ENCODE measurements around the gene KBTBD8.

GRCh38 chr3:66956742-66957141, 41.4 kb upstream of the KBTBD8 start:
- TF ChIP-seq ZFP3 (CRISPR knock-in tag; IDR thresholded peaks at IDR 0.05) (no peak), TOX (CRISPR knock-in tag; IDR thresholded peaks at IDR 0.05; ENCODE audit: borderline replicate concordance) (no peak), PPARA (CRISPR knock-in tag; IDR thresholded peaks at IDR 0.05; ENCODE audit: borderline replicate concordance) (no peak), ZNF70 (CRISPR knock-in tag; IDR thresholded peaks at IDR 0.05) (no peak), CREB5 (CRISPR knock-in tag; IDR thresholded peaks at IDR 0.05; ENCODE audit: low read depth) (no peak)
- TF ChIP-seq, protein P1, sequence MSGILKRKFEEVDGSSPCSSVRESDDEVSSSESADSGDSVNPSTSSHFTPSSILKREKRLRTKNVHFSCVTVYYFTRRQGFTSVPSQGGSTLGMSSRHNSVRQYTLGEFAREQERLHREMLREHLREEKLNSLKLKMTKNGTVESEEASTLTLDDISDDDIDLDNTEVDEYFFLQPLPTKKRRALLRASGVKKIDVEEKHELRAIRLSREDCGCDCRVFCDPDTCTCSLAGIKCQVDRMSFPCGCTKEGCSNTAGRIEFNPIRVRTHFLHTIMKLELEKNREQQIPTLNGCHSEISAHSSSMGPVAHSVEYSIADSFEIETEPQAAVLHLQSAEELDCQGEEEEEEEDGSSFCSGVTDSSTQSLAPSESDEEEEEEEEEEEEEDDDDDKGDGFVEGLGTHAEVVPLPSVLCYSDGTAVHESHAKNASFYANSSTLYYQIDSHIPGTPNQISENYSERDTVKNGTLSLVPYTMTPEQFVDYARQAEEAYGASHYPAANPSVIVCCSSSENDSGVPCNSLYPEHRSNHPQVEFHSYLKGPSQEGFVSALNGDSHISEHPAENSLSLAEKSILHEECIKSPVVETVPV (CRISPR knock-in tag; IDR thresholded peaks at IDR 0.05), result no peak

Data from SK-N-SH treated with all-trans-retinoic acid at 6 μM for 48 hours (cell line).